ENCODE data around the gene ANKRD12.

Gene ANKRD12

DNA sequence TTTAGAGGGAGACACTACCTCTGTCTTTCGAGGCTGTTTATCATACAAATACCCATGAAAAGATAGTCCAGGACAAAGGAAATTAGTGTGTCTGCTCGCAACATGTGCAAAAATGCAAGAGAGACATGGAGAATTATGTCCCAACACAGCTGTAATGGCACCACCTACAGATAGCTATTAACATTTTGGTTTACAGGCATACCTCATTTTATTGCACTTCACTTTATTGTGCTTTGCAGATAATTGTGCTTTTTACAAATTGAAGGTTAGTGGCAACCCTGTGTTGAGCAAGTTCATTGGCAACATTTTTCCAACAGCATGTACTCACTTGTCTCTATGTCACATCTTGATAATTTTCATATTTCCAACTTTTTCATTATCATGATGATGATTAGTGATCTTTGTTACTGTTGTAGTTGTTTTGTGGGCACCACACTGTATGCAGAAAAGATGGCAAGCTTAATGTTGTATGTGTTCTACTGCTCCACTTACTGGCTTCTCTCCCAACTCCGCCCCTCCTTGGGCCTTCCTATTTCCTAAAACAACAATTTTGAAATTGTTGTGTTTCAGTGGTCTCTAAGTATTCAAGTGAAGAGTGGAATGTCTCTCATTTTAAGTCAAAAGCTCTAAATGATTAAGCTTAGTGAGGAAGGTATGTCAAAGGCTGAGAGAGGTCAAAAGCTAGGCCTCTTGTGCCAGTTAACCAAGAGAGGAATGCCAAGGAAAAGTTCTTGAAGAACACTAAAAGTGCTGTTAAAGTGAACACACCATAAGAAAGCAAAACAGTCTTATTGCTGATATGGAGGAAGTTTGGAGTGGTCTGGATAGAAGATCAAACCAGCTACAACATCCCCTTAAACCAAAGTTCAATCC lies 52.0 kb downstream of the ANKRD12 start:
- no peak for DNase-seq (ENCODE audit: low spot score)

DNA sequence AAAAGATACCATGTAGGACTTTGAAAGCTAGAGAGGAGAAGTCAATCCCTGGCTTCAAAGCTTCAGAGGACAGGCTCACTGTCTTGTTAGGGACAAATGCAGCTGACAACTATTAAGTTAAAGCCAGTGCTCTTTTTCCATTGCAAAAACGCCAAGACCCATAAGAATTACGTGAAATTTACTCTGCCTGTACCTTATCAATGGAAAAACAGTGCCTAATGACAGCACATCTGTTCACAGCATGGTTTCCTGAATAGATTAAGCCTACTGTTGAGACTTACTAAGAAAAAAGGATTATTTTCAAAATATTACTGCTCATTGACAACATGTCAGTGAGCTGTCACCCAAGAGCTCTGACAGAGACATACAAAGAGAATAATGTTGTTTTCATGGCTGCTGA lies 52.9 kb downstream of the ANKRD12 start:
- no peak for DNase-seq (ENCODE audit: low spot score)

- peak; percentile 42 for DNase-seq (ENCODE audit: low spot score)
Observed at GRCh38 chr18:9191658-9192256, 55.2 kb downstream of the ANKRD12 start.

DNA sequence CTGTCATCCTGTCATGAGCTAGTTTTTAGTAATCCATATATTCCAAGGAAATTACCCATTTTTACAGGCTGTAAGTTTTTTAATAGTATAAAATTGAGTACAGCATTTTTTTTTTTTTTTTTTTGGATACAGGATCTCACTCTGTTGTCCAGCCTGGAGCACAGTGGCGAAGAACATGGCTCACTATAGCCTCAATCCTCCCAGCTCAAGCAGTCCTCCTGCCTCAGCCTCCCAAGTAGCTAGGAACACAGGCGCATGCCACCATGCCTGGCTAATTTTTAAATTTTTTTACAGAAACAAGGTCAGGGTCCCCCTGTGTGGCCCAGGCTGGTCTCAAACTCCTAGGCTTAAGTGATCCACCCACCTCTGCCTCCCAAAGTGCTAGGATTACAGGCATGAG lies 56.5 kb downstream of the ANKRD12 start:
- no peak for DNase-seq (ENCODE audit: low spot score)

DNA sequence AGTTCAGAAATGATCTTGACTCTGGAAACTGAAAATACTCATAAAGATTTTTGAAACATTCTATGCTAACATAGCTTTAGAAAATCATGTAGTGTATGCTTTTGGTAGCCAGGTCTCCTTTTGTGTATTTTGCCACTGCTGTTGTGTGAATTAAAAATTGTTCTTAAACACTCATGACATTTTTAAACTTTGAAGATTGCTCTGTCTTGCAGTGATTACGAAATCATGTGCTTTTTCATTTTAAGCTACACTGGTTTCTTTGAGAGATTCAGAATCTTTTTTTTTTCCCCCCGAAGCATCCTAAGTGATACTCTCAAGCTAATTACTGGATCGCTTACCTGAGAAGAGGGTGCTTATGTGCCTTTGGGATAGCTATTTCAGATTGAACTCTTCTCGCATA lies 60.0 kb downstream of the ANKRD12 start:
- no peak for DNase-seq (ENCODE audit: low spot score)

DNA sequence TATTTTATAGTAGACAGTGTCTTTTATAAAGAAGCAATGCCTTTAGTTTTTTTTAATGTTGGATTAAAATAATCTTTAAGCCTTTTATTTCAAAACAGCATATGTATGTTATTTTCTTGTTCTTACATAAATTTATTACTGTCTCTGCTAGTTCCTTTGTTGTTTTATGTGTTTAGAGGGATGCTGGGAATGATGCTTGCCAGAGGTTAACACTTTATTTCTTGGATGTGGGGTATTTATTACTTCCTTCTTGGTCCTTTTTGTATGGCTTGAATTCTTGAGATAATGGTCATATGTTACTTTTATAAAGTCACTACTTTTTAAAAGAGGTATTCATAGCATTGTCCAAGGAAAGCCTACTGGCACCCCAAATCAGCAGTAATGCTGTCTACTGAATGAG lies 63.1 kb downstream of the ANKRD12 start:
- no peak for DNase-seq (ENCODE audit: low spot score)

DNA sequence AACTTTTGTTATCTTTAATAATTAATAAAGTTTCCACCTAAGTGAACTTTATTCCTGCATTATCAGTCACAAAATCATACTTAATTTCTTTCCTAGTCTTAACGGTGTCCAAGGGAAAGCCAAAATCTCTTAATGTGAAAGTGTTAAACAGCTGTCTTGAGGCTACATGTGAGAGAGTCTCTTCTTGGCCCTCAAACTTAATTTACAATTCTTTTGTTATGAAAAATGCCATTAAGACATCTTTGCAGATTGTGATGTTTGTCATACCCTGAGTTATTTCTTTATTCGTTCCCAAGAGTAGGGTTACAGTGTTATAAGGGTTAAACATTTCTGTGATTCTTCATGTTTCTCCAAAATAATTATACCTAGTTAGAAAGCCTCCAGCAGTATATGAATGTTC lies 64.6 kb downstream of the ANKRD12 start:
- DNase-seq (ENCODE audit: low spot score): no peak

DNA sequence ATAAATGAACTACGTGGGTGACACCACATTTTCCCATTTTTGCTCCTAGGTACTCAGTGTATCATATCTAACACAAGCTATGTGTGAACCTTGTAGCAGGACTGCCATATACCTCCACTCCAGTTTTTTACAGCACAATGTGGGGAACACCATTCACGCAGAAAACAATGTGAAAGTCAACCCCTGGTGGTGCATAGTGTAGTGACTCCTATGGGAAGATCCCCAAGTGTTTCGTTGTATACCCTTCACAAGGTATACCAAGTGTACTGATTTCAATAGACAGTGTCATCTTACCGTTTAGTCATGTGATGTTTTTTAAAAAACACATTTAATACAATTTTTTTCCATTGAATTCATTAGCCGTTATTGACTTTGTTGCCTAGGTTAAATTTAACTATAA lies 68.1 kb downstream of the ANKRD12 start:
- no peak for DNase-seq (ENCODE audit: low spot score)

GRCh38 chr18:9206421-9206820 lies 69.8 kb downstream of the ANKRD12 start:
- no peak for DNase-seq (ENCODE audit: low spot score)

- no peak for DNase-seq (ENCODE audit: low spot score)
Observed at GRCh38 chr18:9209279-9209678, 72.7 kb downstream of the ANKRD12 start.

DNA sequence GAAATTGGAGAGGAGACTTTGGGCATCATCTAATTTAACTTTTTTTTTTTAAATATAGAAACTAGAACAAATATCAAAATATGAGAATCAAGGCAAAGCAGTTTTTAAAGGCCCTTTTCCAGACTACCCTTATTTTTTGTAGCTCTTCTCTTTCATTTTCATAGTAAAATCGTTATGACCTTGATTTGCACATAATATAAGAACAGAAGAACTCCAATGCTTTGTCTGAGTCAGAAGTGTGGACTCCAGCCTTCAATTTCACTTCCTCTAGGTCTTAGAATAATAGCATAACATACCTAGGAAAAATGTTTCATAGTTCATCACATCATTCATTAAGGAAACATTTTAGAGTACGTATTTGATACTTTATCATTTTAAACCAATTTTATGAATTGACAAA lies 74.4 kb downstream of the ANKRD12 start:
- no peak for DNase-seq (ENCODE audit: low spot score)

DNA sequence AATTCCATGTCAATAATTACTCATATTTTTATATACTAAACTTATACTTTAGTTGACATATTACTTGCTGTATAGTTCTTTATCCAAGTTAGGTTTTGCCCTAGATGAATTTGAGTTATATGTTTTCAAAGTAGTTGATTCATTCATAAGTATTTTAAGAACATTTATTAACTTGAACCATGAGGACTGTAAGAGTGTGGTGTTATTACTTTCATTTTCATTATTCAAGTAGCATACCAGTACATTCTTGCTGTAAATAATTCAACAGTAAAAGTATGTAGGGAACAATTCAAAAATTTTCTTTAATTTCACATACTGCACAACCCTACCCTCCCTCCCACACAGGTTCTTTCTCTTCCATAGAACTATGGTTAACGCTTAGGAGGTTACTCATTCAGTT lies 75.4 kb downstream of the ANKRD12 start:
- no peak for DNase-seq (ENCODE audit: low spot score)

GRCh38 chr18:9215221-9215933 lies 78.8 kb downstream of the ANKRD12 start:
- no peak for DNase-seq (ENCODE audit: low spot score)

- DNase-seq (ENCODE audit: low spot score): no peak
Observed at GRCh38 chr18:9216459-9216858, 79.9 kb downstream of the ANKRD12 start.

DNA sequence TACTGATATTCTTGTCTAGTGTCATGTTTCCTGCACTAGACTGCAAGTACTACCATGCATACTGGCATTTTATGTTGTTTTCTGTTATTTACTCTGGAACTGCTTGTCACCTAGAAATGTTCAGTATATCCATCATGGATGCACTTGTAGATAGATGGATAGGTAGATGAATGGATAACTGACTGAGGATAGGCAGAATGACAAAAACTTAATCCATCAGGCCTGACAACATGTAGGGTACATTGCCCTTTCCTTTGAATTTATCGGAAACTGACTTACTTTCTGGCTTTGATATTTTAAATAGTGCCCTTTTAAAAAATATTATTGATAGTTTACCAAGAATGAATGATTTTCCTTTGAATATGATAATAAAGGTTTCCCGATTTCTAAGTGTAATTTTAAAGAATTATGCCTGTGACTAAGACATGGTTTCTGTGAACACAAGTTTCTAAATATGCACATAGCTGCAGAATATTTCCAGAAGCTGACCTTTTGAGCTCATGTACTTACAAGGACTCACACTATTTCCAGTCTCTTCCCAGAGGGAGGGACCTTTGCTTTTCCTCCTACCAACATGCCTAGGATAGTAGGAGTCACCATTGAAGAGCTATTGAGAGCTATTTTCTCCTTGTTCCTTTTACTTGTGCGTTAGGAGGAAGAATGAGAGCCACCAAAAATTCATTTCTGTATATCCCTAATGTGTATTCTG lies 81.3 kb downstream of the ANKRD12 start:
- no peak for DNase-seq (ENCODE audit: low spot score)

DNA sequence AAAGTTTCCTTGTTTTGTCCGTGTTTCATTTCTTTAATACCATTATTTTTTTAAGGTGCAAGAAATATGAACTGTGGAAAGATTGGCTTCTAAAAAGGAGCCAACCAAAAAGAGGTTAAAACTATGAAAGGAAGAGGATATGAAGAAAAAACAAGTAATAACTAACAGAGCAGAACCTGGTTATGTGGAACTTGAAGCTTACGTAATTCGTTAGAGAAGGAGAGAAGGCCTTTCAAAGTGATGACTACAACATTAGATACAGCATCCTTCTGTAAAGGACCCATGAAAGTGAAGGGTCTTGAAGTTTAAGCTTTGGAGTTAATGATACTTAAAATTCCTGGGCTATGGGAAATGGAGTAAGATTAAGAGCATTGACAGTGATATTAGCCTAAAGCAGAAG lies 84.5 kb downstream of the ANKRD12 start:
- DNase-seq (ENCODE audit: low spot score): no peak

GRCh38 chr18:9221661-9222060 lies 85.1 kb downstream of the ANKRD12 start:
- DNase-seq (ENCODE audit: low spot score): no peak

DNA sequence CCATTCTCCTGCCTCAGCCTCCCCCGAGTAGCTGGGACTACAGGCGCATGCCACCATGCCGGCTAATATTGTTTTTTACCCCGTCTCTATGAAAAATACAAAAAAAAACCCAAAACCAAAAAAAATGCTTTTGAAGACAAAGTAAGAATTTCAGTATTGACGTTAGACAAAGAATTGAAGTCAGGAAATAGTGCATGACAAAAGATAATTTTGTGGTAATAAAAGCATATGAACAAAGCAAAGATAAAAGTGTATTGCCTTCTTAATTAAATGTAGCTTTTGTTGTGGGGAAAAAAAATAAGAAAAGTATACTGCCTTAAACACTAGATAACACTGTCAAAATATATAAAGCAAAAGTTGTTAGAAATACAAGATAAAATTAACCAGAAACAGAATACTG lies 86.8 kb downstream of the ANKRD12 start:
- DNase-seq (ENCODE audit: low spot score): no peak

- no peak for DNase-seq (ENCODE audit: low spot score)
Observed at GRCh38 chr18:9226463-9226862, 89.9 kb downstream of the ANKRD12 start.

GRCh38 chr18:9231852-9232486 lies 95.4 kb downstream of the ANKRD12 start:
- DNase-seq (ENCODE audit: low spot score): no peak

- DNase-seq (ENCODE audit: low spot score): no peak
Observed at GRCh38 chr18:9232977-9233376, 96.4 kb downstream of the ANKRD12 start.

All from hematopoietic multipotent progenitor cell treated with erythropoietin and hydrocortisone succinate and interleukin-3 and kit ligand, for 17 days (in vitro differentiated cells).